HepG2 (cell line): ENCODE data around the gene NMU. TPM values are rescaled to one million over a fixed set of nuclear protein-coding genes. Genes with fewer than 3 reads are reported as not detected.

Experiments used
- HDAC6 ChIP-seq: fragments of 200-600 bp; sonication (generic); IDR thresholded peaks from 2 replicates; pipeline ENCODE4 v1.7.0; 2017; ENCODE audit warnings: mild to moderate bottlenecking, antibody characterized with exemption, low read length, low read depth
- HMG20B ChIP-seq: conservative IDR thresholded peaks from 2 replicates; pipeline ENCODE4 v1.6.1; 2016; ENCODE audit warnings: missing genetic modification reagents, missing compliant biosample characterization
- ISL2 ChIP-seq: sonication (generic); formaldehyde crosslinking; IDR thresholded peaks from 2 replicates; pipeline ENCODE4 v1.5.0; 2020; ENCODE audit warnings: missing genetic modification reagents
- KAT2B ChIP-seq: fragments of 150-350 bp; IDR thresholded peaks from 2 replicates; pipeline ENCODE4 v1.6.1; 2014; ENCODE audit warnings: low read depth, low read length, borderline replicate concordance
- MEIS2 ChIP-seq: sonication (generic); formaldehyde crosslinking; IDR thresholded peaks from 2 replicates; pipeline ENCODE4 v1.9.0; 2021; ENCODE audit warnings: mild to moderate bottlenecking, missing genetic modification reagents
- NFIB ChIP-seq: sonication (generic); formaldehyde crosslinking; IDR thresholded peaks from 2 replicates; pipeline ENCODE4 v1.9.0; 2021; ENCODE audit warnings: missing genetic modification reagents, mild to moderate bottlenecking, borderline replicate concordance
- NFYB ChIP-seq: sonication (generic); formaldehyde crosslinking; IDR thresholded peaks from 2 replicates; pipeline ENCODE4 v1.4.0; 2020; ENCODE audit warnings: missing genetic modification reagents
- PHF8 ChIP-seq: sonication (generic); formaldehyde crosslinking; IDR thresholded peaks from 2 replicates; pipeline ENCODE4 v1.5.0; 2020; ENCODE audit warnings: missing genetic modification reagents
- RFX5 ChIP-seq: IDR thresholded peaks from 2 replicates; pipeline ENCODE4 v1.6.1; 2011; ENCODE audit warnings: low read depth, low read length, improper control_type of control experiment
- TRIM24 ChIP-seq: sonication (generic); formaldehyde crosslinking; IDR thresholded peaks from 2 replicates; pipeline ENCODE4 v1.8.0; 2022; ENCODE audit warnings: mild to moderate bottlenecking, missing genetic modification reagents
- ZNF350 ChIP-seq: sonication (generic); formaldehyde crosslinking; IDR thresholded peaks from 2 replicates; pipeline ENCODE4 v1.4.0; 2020; ENCODE audit warnings: mild to moderate bottlenecking, low read depth, missing genetic modification reagents, borderline replicate concordance
- ZNF563 ChIP-seq: sonication (generic); formaldehyde crosslinking; IDR thresholded peaks from 2 replicates; pipeline ENCODE4 v1.8.0; 2022; ENCODE audit warnings: mild to moderate bottlenecking, moderate library complexity, missing genetic modification reagents
- ZNF75D ChIP-seq: sonication (generic); formaldehyde crosslinking; IDR thresholded peaks from 2 replicates; pipeline ENCODE4 v1.8.1; 2023; ENCODE audit warnings: missing genetic modification reagents, mild to moderate bottlenecking, borderline replicate concordance
- ZNF879 ChIP-seq: sonication (generic); formaldehyde crosslinking; IDR thresholded peaks from 2 replicates; pipeline ENCODE4 v1.8.1; 2023; ENCODE audit warnings: missing genetic modification reagents
- polyA plus RNA-seq, 8 experiments: library from polyadenylated mRNA; depleted of rRNA in 3 of 8; stranded (reverse) in 7 of 8; unstranded in 1 of 8; fragments of >200 nt; fragmentation: Illumina TruSeq in 4 of 8; extraction: Trizol in 4 of 8; gene quantifications; 2 replicates each; pipeline versions ENCODE4 v1.2.1 to v1.2.3, GENCODE V29; 2011 to 2016; ENCODE audit warnings: low read depth in 4 of 8, missing spikeins in 1 of 8, mixed read lengths in 1 of 8; ENCODE audit not compliant: insufficient read depth in 1 of 8
- total RNA-seq, 5 experiments: library from RNA; depleted of rRNA; stranded (reverse); fragments of >200 nt; fragmentation: Illumina TruSeq; extraction: Trizol; gene quantifications; 2 replicates each; pipeline ENCODE4 v1.2.3, GENCODE V29; 2016; ENCODE audit warnings: low read depth in 1 of 5
- TF ChIP-seq, protein P1 (sequence below): sonication (generic); formaldehyde crosslinking; IDR thresholded peaks from 2 replicates; pipeline ENCODE4 v1.4.0; 2020; ENCODE audit warnings: missing genetic modification reagents
- TF ChIP-seq, protein P2 (sequence below): sonication (generic); formaldehyde crosslinking; conservative IDR thresholded peaks from 2 replicates; pipeline ENCODE4 v1.8.0; 2022; ENCODE audit warnings: missing genetic modification reagents
- TF ChIP-seq, protein P3 (sequence below): IDR thresholded peaks from 2 replicates; pipeline ENCODE4 v1.6.1; 2018; ENCODE audit warnings: missing genetic modification reagents, mild to moderate bottlenecking, missing compliant biosample characterization
- TF ChIP-seq, protein P4 (sequence below): sonication (generic); formaldehyde crosslinking; IDR thresholded peaks from 2 replicates; pipeline ENCODE4 v1.4.0; 2020; ENCODE audit warnings: missing genetic modification reagents; ENCODE audit errors: not compliant biosample characterization
- TF ChIP-seq, protein P5 (sequence below): sonication (generic); formaldehyde crosslinking; IDR thresholded peaks from 2 replicates; pipeline ENCODE4 v1.5.0; 2020; ENCODE audit warnings: mild to moderate bottlenecking, missing genetic modification reagents

The NMU gene
- total and polyA plus RNA-seq, 2 of the 13 experiments (the other 11 are each of a cell fraction or from before 2014, with no cell fraction given), result not detected

DNA sequence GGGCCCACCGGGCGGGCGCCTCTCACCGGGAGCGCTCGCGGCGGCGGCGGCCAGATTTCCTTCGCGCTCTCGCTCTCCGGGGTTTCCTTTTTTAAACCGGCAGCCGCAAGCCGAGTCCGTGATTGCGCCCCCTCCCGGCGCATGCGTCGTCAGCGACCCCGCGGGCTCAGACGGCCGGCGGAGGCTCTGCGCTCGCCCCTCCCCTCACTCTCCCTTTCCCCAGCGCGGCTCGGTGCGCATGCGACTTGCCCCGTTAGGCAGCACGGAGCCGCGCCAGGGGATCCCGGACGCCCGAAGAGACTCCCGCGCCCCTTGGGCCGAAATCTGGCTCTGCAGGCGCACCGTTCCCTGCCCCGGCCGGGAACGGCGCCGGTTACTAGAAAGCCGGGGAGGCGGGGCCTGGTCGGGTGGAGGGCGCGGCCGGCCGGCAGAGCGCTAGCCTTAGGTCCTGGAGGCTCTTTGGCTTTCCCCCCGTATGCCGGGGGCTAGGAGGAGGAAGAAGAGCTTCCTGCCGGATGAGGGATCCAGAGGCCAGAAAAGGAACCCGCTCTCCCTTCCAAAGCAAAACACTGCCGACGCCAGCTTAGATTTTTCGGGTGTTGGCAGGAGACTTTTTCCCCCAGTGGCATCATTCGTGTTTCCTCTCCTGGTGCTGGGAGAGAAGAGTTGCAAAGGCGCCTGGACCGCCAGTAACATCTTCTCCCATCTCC, 89.2 kb downstream of the NMU start, which contains the start of gene CLOCK (continued):
- TF ChIP-seq ZNF75D (no peak), HDAC6 (no peak), HMG20B (CRISPR knock-in tag) (peak; percentile 53; the same call in 1 of the 2 replicates), ZNF563 (CRISPR knock-in tag) (peak; percentile 25; the same call in 1 of the 2 replicates), NFIB (no peak), MEIS2 (CRISPR knock-in tag) (peak; percentile 58; the same call in 1 of the 2 replicates), KAT2B (no peak), ISL2 (CRISPR knock-in tag) (peak; percentile 62), PHF8 (CRISPR knock-in tag) (peak; percentile 83), RFX5 (no peak), TRIM24 (no peak), NFYB (CRISPR knock-in tag) (no peak), ZNF350 (peak; percentile 62; the same call in 1 of the 2 replicates), ZNF879 (CRISPR knock-in tag) (no peak)
- TF ChIP-seq, protein P1, sequence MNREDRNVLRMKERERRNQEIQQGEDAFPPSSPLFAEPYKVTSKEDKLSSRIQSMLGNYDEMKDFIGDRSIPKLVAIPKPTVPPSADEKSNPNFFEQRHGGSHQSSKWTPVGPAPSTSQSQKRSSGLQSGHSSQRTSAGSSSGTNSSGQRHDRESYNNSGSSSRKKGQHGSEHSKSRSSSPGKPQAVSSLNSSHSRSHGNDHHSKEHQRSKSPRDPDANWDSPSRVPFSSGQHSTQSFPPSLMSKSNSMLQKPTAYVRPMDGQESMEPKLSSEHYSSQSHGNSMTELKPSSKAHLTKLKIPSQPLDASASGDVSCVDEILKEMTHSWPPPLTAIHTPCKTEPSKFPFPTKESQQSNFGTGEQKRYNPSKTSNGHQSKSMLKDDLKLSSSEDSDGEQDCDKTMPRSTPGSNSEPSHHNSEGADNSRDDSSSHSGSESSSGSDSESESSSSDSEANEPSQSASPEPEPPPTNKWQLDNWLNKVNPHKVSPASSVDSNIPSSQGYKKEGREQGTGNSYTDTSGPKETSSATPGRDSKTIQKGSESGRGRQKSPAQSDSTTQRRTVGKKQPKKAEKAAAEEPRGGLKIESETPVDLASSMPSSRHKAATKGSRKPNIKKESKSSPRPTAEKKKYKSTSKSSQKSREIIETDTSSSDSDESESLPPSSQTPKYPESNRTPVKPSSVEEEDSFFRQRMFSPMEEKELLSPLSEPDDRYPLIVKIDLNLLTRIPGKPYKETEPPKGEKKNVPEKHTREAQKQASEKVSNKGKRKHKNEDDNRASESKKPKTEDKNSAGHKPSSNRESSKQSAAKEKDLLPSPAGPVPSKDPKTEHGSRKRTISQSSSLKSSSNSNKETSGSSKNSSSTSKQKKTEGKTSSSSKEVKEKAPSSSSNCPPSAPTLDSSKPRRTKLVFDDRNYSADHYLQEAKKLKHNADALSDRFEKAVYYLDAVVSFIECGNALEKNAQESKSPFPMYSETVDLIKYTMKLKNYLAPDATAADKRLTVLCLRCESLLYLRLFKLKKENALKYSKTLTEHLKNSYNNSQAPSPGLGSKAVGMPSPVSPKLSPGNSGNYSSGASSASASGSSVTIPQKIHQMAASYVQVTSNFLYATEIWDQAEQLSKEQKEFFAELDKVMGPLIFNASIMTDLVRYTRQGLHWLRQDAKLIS (CRISPR knock-in tag), result no peak
- TF ChIP-seq, protein P2, sequence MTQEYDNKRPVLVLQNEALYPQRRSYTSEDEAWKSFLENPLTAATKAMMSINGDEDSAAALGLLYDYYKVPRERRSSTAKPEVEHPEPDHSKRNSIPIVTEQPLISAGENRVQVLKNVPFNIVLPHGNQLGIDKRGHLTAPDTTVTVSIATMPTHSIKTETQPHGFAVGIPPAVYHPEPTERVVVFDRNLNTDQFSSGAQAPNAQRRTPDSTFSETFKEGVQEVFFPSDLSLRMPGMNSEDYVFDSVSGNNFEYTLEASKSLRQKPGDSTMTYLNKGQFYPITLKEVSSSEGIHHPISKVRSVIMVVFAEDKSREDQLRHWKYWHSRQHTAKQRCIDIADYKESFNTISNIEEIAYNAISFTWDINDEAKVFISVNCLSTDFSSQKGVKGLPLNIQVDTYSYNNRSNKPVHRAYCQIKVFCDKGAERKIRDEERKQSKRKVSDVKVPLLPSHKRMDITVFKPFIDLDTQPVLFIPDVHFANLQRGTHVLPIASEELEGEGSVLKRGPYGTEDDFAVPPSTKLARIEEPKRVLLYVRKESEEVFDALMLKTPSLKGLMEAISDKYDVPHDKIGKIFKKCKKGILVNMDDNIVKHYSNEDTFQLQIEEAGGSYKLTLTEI (CRISPR knock-in tag), result no peak
- TF ChIP-seq, protein P3, sequence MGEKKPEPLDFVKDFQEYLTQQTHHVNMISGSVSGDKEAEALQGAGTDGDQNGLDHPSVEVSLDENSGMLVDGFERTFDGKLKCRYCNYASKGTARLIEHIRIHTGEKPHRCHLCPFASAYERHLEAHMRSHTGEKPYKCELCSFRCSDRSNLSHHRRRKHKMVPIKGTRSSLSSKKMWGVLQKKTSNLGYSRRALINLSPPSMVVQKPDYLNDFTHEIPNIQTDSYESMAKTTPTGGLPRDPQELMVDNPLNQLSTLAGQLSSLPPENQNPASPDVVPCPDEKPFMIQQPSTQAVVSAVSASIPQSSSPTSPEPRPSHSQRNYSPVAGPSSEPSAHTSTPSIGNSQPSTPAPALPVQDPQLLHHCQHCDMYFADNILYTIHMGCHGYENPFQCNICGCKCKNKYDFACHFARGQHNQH (CRISPR knock-in tag), result peak; percentile 62
- TF ChIP-seq, protein P4, sequence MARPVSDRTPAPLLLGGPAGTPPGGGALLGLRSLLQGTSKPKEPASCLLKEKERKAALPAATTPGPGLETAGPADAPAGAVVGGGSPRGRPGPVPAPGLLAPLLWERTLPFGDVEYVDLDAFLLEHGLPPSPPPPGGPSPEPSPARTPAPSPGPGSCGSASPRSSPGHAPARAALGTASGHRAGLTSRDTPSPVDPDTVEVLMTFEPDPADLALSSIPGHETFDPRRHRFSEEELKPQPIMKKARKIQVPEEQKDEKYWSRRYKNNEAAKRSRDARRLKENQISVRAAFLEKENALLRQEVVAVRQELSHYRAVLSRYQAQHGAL (CRISPR knock-in tag), result peak; percentile 37
- TF ChIP-seq, protein P5, sequence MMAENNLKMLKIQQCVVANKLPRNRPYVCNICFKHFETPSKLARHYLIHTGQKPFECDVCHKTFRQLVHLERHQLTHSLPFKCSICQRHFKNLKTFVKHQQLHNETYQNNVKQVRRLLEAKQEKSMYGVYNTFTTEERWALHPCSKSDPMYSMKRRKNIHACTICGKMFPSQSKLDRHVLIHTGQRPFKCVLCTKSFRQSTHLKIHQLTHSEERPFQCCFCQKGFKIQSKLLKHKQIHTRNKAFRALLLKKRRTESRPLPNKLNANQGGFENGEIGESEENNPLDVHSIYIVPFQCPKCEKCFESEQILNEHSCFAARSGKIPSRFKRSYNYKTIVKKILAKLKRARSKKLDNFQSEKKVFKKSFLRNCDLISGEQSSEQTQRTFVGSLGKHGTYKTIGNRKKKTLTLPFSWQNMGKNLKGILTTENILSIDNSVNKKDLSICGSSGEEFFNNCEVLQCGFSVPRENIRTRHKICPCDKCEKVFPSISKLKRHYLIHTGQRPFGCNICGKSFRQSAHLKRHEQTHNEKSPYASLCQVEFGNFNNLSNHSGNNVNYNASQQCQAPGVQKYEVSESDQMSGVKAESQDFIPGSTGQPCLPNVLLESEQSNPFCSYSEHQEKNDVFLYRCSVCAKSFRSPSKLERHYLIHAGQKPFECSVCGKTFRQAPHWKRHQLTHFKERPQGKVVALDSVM (CRISPR knock-in tag), result peak; percentile 35; the same call in 1 of the 2 replicates
